Uterus (tissue), 4 donors: Measurements from ENCODE around the gene PLK4. TPM values are rescaled to one million over a fixed set of nuclear protein-coding genes. Genes with fewer than 3 reads are reported as not detected.

Experiments
- DNase-seq, 2 donors: peaks; one replicate each; pipeline ENCODE4 v3.0.0-alpha.2; 2019 to 2020
- H3K27ac ChIP-seq, 2 donors: fragments of 200-600 bp; sonication (generic); 1 replicate in 1 of 2; 2 replicates in 1 of 2; pipeline ENCODE4 v1.5.1; 2016 to 2018
- H3K27me3 ChIP-seq, 2 donors: fragments of 200-600 bp; sonication (generic); one replicate each; pipeline ENCODE4 v1.5.1; 2018 to 2019; ENCODE audit warnings: control low read depth in 1 of 2
- H3K36me3 ChIP-seq, 2 donors: fragments of 200-600 bp; sonication (generic); one replicate each; pipeline ENCODE4 v1.5.1; 2019; ENCODE audit warnings: control low read depth in 1 of 2
- H3K4me1 ChIP-seq, 2 donors: fragments of 200-600 bp; sonication (generic); one replicate each; pipeline ENCODE4 v1.5.1; 2018 to 2019; ENCODE audit warnings: control low read depth in 1 of 2
- H3K4me3 ChIP-seq, 2 donors: fragments of 200-600 bp; sonication (generic); 1 replicate in 1 of 2; 2 replicates in 1 of 2; pipeline ENCODE4 v1.5.1; 2018 to 2019; ENCODE audit warnings: mild to moderate bottlenecking in 1 of 2
- H3K9me3 ChIP-seq, 2 donors: fragments of 200-600 bp; sonication (generic); one replicate each; pipeline ENCODE4 v1.5.1; 2019; ENCODE audit warnings: control low read depth in 1 of 2
- CTCF ChIP-seq, 4 experiments: fragments of 200-600 bp in 2 of 4; fragments of 450-650 bp in 2 of 4; sonication (generic) in 2 of 4; IDR thresholded peaks; one replicate each; pipeline ENCODE4 v1.5.1; 2016 to 2019; ENCODE audit warnings: antibody characterized with exemption in 4 of 4, mild to moderate bottlenecking in 2 of 4, moderate library complexity in 1 of 4
- POLR2A ChIP-seq, 2 donors: fragments of 450-650 bp; IDR thresholded peaks; one replicate each; pipeline ENCODE4 v1.6.1; 2016; ENCODE audit warnings: antibody characterized with exemption in 2 of 2, mild to moderate bottlenecking in 1 of 2, moderate library complexity in 1 of 2
- intact Hi-C: fragments of 100-400 bp; cut with DNase I; formaldehyde crosslinking; loops from one replicate; pipeline ENCODE4 v1.15.1; 2023; ENCODE audit warnings: low total_unique reads
- total RNA-seq, 4 donors: library from RNA; depleted of rRNA in 3 of 4; stranded (reverse); fragments of >200 nt in 3 of 4; gene quantifications; one replicate each; pipeline versions ENCODE4 v1.1.0 to v1.2.4, GENCODE V29; 2014 to 2023
- donor health status: DM: yes; HTN: yes; CAD: no.

PLK4 gene
- total RNA-seq, 4 donors from 2014 or later: 0.77 to 17.7 (median 1.0) TPM; not detected in 1

GRCh38 chr4:127875791-127876190 is 4.9 kb upstream of the PLK4 start:
- H3K36me3 ChIP-seq: no peaks in the 10 kb centered on the region
- no peak overlapping the region for H3K27ac ChIP-seq
- no peaks in the 10 kb centered on the region for H3K9me3 ChIP-seq
- intact Hi-C loops: no loop called here
- DNase-seq: no peak
- no peaks in the 10 kb centered on the region for H3K27me3 ChIP-seq
- TF ChIP-seq CTCF (IDR thresholded peaks at IDR 0.05) (no peak), POLR2A (IDR thresholded peaks at IDR 0.05) (no peak)
- no peak overlapping the region for H3K4me3 ChIP-seq
- H3K4me1 ChIP-seq: no peaks in the 10 kb centered on the region

- intact Hi-C loops: no loop called here
- H3K9me3 ChIP-seq: no peaks in the 10 kb centered on the region
- H3K4me3 ChIP-seq: peak overlapping the region; percentile 53 to 72
- no peaks in the 10 kb centered on the region for H3K27me3 ChIP-seq
- DNase-seq: no peak
- no peak overlapping the region for H3K27ac ChIP-seq
- TF ChIP-seq CTCF (IDR thresholded peaks at IDR 0.05) (no peak), POLR2A (IDR thresholded peaks at IDR 0.05) (no peak)
- H3K4me1 ChIP-seq: no peaks in the 10 kb centered on the region
- H3K36me3 ChIP-seq: no peaks in the 10 kb centered on the region
Measured at GRCh38 chr4:127881563-127881864, 821 bp downstream of the PLK4 start.

DNA sequence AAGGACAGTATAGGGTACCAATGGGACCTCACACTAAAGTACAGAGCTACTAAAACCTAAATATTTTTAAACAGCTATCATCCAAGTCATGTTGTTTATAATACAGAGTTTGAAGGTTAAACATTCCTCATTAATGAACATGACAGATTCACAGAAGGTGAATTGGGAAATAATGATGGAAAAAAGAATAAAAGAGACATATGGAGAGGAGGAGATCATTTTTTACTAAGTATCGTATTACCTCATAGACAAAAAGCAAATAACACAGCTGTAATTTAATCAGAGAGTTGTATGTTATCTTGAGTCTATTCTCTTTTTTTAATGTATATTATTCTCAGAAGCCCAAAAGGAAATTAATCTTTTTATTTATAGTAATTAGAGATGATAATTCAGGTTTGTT is 7.9 kb downstream of the PLK4 start:
- Histone ChIP-seq H3K4me1 (no peaks in the 10 kb centered on the region), H3K4me3 (no peak overlapping the region), H3K36me3 (no peaks in the 10 kb centered on the region), H3K27ac (no peak overlapping the region), H3K9me3 (no peaks in the 10 kb centered on the region), H3K27me3 (no peaks in the 10 kb centered on the region)
- TF ChIP-seq POLR2A (IDR thresholded peaks at IDR 0.05): no peak
- TF ChIP-seq CTCF (IDR thresholded peaks at IDR 0.05): no peak
- DNase-seq: no peak
- intact Hi-C loops: no loop called here

DNA sequence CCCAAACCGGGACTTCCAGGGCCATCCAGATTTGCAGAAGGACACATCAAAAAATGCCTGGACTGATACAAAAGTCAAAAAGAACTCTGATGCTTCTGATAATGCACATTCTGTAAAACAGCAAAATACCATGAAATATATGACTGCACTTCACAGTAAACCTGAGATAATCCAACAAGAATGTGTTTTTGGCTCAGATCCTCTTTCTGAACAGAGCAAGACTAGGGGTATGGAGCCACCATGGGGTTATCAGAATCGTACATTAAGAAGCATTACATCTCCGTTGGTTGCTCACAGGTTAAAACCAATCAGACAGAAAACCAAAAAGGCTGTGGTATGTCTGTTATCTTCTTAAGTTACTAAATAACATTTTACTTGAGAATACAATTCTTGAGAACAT is 9.2 kb downstream of the PLK4 start:
- Histone ChIP-seq H3K4me3 (no peak overlapping the region), H3K27ac (no peak overlapping the region), H3K36me3 (no peaks in the 10 kb centered on the region), H3K27me3 (no peaks in the 10 kb centered on the region), H3K9me3 (no peaks in the 10 kb centered on the region), H3K4me1 (no peaks in the 10 kb centered on the region)
- intact Hi-C loops: no loop called here
- DNase-seq: no peak
- TF ChIP-seq CTCF (IDR thresholded peaks at IDR 0.05) (no peak), POLR2A (IDR thresholded peaks at IDR 0.05) (no peak)

- H3K27me3 ChIP-seq: no peaks in the 10 kb centered on the region
- no peaks in the 10 kb centered on the region for H3K4me1 ChIP-seq
- DNase-seq: no peak
- no peaks in the 10 kb centered on the region for H3K36me3 ChIP-seq
- TF ChIP-seq CTCF (IDR thresholded peaks at IDR 0.05) (no peak), POLR2A (IDR thresholded peaks at IDR 0.05) (no peak)
- no peak overlapping the region for H3K27ac ChIP-seq
- no peaks in the 10 kb centered on the region for H3K9me3 ChIP-seq
- no peak overlapping the region for H3K4me3 ChIP-seq
- intact Hi-C loops: no loop called here
Measured at GRCh38 chr4:127896069-127896468, 15.4 kb downstream of the PLK4 start.
